ENCODE results near the gene CD226. TPM values are rescaled to one million over a fixed set of nuclear protein-coding genes. Genes with fewer than 3 reads are reported as not detected.

CD226 gene
- total RNA-seq, 1 donor from 2014 or later, result 0.62 TPM

DNA sequence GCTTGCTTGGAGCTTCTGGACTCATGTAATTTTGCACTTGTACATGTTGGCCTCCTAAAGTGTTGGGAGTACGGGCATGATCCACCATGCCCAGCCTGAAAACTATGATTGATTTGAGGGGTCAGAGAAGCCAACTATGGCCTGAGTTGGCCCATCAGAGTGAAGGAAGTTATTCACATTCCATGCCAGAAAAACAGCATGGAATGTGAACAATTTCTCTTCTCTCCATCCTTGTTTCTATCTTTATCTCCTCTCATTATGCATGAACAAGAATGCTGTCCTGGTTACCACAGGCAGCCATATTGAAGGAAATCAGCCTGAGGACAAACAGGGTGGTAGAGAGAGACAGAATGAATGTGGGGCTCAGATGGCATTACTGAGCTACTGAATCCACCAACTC is 3.5 kb upstream of the CD226 start:
- Mint-ChIP-seq H3K27ac (ENCODE audit: unreplicated experiment) (peak overlapping the region; percentile 97), H3K4me3 (ENCODE audit: unreplicated experiment) (no peak overlapping the region), H3K27me3 (ENCODE audit: low read depth) (no peaks in the 10 kb centered on the region), H3K4me1 (ENCODE audit: low read depth) (peaks cover 14% of the 10 kb centered on the region), H3K36me3 (ENCODE audit: low read depth) (peaks cover 2% of the 10 kb centered on the region), H3K9me3 (ENCODE audit: low read depth) (peaks cover 11% of the 10 kb centered on the region)
- no peak for DNase-seq (ENCODE audit: low spot score)
- TF ChIP-seq CTCF (IDR thresholded peaks at IDR 0.05), result no peak

DNA sequence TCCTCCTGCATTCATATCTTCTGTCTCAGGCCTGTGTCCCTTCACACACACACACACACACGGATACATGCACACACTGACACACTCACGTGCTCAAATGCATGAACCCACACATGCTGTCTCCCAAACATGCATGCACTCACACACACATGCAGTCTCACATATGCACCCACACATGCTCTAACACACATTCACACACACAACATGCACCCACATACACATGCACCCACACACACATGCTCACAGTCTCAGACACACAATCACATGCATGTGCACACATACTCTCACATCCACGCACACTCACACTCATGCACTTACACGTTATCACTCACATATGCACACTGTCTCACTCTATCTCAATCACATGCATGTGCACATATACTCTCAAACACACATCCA is 1.9 kb upstream of the CD226 start:
- TF ChIP-seq CTCF (IDR thresholded peaks at IDR 0.05), result no peak
- H3K27me3 Mint-ChIP-seq (ENCODE audit: low read depth), result no peaks in the 10 kb centered on the region
- H3K9me3 Mint-ChIP-seq (ENCODE audit: low read depth), result peaks cover 11% of the 10 kb centered on the region
- no peak overlapping the region for H3K27ac Mint-ChIP-seq (ENCODE audit: unreplicated experiment)
- DNase-seq (ENCODE audit: low spot score), result no peak
- peaks cover 2% of the 10 kb centered on the region for H3K36me3 Mint-ChIP-seq (ENCODE audit: low read depth)
- H3K4me1 Mint-ChIP-seq (ENCODE audit: low read depth), result peaks cover 14% of the 10 kb centered on the region
- H3K4me3 Mint-ChIP-seq (ENCODE audit: unreplicated experiment), result no peak overlapping the region

GRCh38 chr18:69948919-69949537 is 1.4 kb upstream of the CD226 start:
- Mint-ChIP-seq H3K27ac (ENCODE audit: unreplicated experiment) (no peak overlapping the region), H3K4me1 (ENCODE audit: low read depth) (peaks cover 14% of the 10 kb centered on the region), H3K9me3 (ENCODE audit: low read depth) (peaks cover 11% of the 10 kb centered on the region), H3K4me3 (ENCODE audit: unreplicated experiment) (no peak overlapping the region), H3K36me3 (ENCODE audit: low read depth) (peaks cover 2% of the 10 kb centered on the region), H3K27me3 (ENCODE audit: low read depth) (no peaks in the 10 kb centered on the region)
- no peak for DNase-seq (ENCODE audit: low spot score)
- TF ChIP-seq CTCF (IDR thresholded peaks at IDR 0.05), result no peak

DNA sequence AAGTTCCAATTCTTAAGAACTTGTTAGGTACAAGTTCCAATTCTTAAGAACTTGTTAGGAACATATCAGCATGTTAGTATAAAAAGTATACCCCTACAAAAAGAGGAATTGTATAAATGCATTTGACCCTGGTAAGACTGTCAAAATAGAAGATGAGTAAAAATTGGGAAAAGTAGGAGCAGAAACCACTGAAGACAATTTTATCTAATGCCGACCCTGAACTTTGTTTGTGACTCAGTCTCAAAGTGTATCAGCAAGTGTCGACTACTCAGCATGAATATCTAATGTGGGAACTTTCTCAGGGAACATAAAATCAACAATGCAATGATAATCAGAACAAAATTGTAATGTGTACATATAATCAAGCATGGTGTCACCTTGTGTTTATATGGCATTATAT is 583 bp upstream of the CD226 start:
- H3K4me3 Mint-ChIP-seq (ENCODE audit: unreplicated experiment), result no peak overlapping the region
- no peak for DNase-seq (ENCODE audit: low spot score)
- H3K36me3 Mint-ChIP-seq (ENCODE audit: low read depth), result peaks cover 2% of the 10 kb centered on the region
- no peak for TF ChIP-seq CTCF (IDR thresholded peaks at IDR 0.05)
- no peak overlapping the region for H3K27ac Mint-ChIP-seq (ENCODE audit: unreplicated experiment)
- peaks cover 14% of the 10 kb centered on the region for H3K4me1 Mint-ChIP-seq (ENCODE audit: low read depth)
- H3K27me3 Mint-ChIP-seq (ENCODE audit: low read depth), result no peaks in the 10 kb centered on the region
- peaks cover 10% of the 10 kb centered on the region for H3K9me3 Mint-ChIP-seq (ENCODE audit: low read depth)

- H3K36me3 Mint-ChIP-seq (ENCODE audit: low read depth), result no peaks in the 10 kb centered on the region
- peaks cover 9% of the 10 kb centered on the region for H3K9me3 Mint-ChIP-seq (ENCODE audit: low read depth)
- no peak overlapping the region for H3K4me3 Mint-ChIP-seq (ENCODE audit: unreplicated experiment)
- H3K27ac Mint-ChIP-seq (ENCODE audit: unreplicated experiment), result no peak overlapping the region
- no peaks in the 10 kb centered on the region for H3K27me3 Mint-ChIP-seq (ENCODE audit: low read depth)
- H3K4me1 Mint-ChIP-seq (ENCODE audit: low read depth), result peaks cover 10% of the 10 kb centered on the region
- DNase-seq (ENCODE audit: low spot score), result no peak
- no peak for TF ChIP-seq CTCF (IDR thresholded peaks at IDR 0.05)
These were observed 991 bp downstream of the CD226 start for GRCh38 chr18:69946608-69947155.
